ENCODE data around the gene GLTPD2. TPM values are rescaled to one million over a fixed set of nuclear protein-coding genes. Genes with fewer than 3 reads are reported as not detected.

Gene GLTPD2
- total RNA-seq, 1 donor from 2014 or later = not detected

Other genes with a start within 250 kb of the GLTPD2 start
- gene MYBBP1A, start 233.6 kb upstream of the GLTPD2 start, total RNA-seq = 64.8 and 76.2 TPM in 2 replicates
- not detected in 2 replicates for gene GGT6, start 228.4 kb upstream of the GLTPD2 start, total RNA-seq
- gene SMTNL2, start 204.4 kb upstream of the GLTPD2 start, total RNA-seq = not detected in 2 replicates
- not detected in 2 replicates for gene ALOX15, start 147.3 kb upstream of the GLTPD2 start, total RNA-seq
- gene PELP1, start 84.8 kb upstream of the GLTPD2 start, total RNA-seq = 16.0 and 27.6 TPM in 2 replicates
- 7.7 and 8.7 TPM in 2 replicates for gene ARRB2, start 78.3 kb upstream of the GLTPD2 start, total RNA-seq
- gene MED11, start 57.5 kb upstream of the GLTPD2 start, total RNA-seq = 9.4 and 12.5 TPM in 2 replicates
- 0.07 and 0.11 TPM in 2 replicates for gene ZMYND15, start 49.1 kb upstream of the GLTPD2 start, total RNA-seq
- 2.4 and 7.4 TPM in 2 replicates for gene CXCL16, start 49.0 kb upstream of the GLTPD2 start, total RNA-seq
- gene TM4SF5, start 17.1 kb upstream of the GLTPD2 start, total RNA-seq = not detected in 2 replicates
- gene VMO1, start 2.6 kb upstream of the GLTPD2 start, total RNA-seq = 0.32 and 0.40 TPM in 2 replicates
- gene PSMB6, start 7.2 kb downstream of the GLTPD2 start, total RNA-seq = 225 and 243 TPM in 2 replicates
- 25.6 and 32.3 TPM in 2 replicates for gene PLD2, start 18.2 kb downstream of the GLTPD2 start, total RNA-seq
- 26.2 and 30.8 TPM in 2 replicates for gene MINK1, start 44.4 kb downstream of the GLTPD2 start, total RNA-seq
- 0.71 and 0.92 TPM in 2 replicates for gene C17orf107, start 110.6 kb downstream of the GLTPD2 start, total RNA-seq
- 0.53 and 3.2 TPM in 2 replicates for gene CHRNE, start 114.1 kb downstream of the GLTPD2 start, total RNA-seq
- gene GP1BA, start 143.3 kb downstream of the GLTPD2 start, total RNA-seq = not detected in 2 replicates
- gene SLC25A11, start 151.1 kb downstream of the GLTPD2 start, total RNA-seq = 61.6 and 71.2 TPM in 2 replicates
- 14.8 and 15.2 TPM in 2 replicates for gene RNF167, start 151.3 kb downstream of the GLTPD2 start, total RNA-seq
- 518 and 651 TPM in 2 replicates for gene PFN1, start 159.6 kb downstream of the GLTPD2 start, total RNA-seq
- gene ENO3, start 162.2 kb downstream of the GLTPD2 start, total RNA-seq = 1.3 and 1.6 TPM in 2 replicates
- gene SPAG7, start 178.9 kb downstream of the GLTPD2 start, total RNA-seq = 58.8 and 65.3 TPM in 2 replicates
- gene CAMTA2, start 198.7 kb downstream of the GLTPD2 start, total RNA-seq = 4.3 and 4.5 TPM in 2 replicates
- gene INCA1, start 208.6 kb downstream of the GLTPD2 start, total RNA-seq = 0.13 and 0.28 TPM in 2 replicates
- gene KIF1C, start 209.0 kb downstream of the GLTPD2 start, total RNA-seq = 94.7 and 113 TPM in 2 replicates
- 0.07 TPM in 2 replicates for gene SLC52A1, start 246.5 kb downstream of the GLTPD2 start, total RNA-seq

All from pulmonary artery endothelial cell (primary cell).